IPS-15b (cell line): ENCODE results near the gene CD300LG.
"Not testable (repeated sequence)": the region's sequence is repeated elsewhere in the genome, so short reads cannot be mapped to it uniquely, and the experiment has no call there.

Source experiments
- H3K27me3 ChIP-seq: one replicate; pipeline ENCODE4 v1.6.1; 2013; ENCODE audit warnings: low read length; ENCODE audit not compliant: control insufficient read depth, insufficient read depth
- H3K36me3 ChIP-seq: one replicate; pipeline ENCODE4 v1.6.1; 2013; ENCODE audit warnings: low read length; ENCODE audit not compliant: control insufficient read depth, insufficient read depth
- H3K4me1 ChIP-seq: one replicate; pipeline ENCODE4 v1.6.1; 2013; ENCODE audit warnings: mild to moderate bottlenecking, low read length; ENCODE audit not compliant: control insufficient read depth, insufficient read depth
- H3K4me3 ChIP-seq: one replicate; pipeline ENCODE4 v1.5.1; 2013; ENCODE audit warnings: low read depth, low read length
- H3K9ac ChIP-seq: one replicate; pipeline ENCODE4 v1.6.1; 2013; ENCODE audit warnings: low read depth, mild to moderate bottlenecking, low read length
- H3K9me3 ChIP-seq: one replicate; pipeline ENCODE4 v1.6.1; 2013; ENCODE audit warnings: mild to moderate bottlenecking, low read length; ENCODE audit not compliant: control insufficient read depth, insufficient read depth

CD300LG gene

DNA sequence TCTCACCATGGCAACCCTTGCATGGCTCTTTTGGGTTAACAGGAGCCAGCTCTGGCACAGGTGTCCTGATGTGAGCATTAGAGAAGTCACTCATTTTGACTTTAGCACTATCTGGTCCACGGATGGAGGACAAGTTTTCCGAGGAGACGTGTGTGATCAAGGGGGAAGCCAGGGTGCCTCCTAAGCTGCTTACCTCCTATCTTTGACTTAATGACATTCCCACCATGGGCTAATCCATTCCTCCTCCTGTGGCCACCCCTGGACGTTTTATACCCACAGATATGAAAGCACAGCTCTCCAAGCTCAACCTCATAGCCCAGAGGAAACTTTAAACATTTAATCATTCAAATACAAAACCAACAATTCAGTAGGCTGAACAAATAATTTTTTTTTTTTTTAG lies 41.6 kb downstream of the CD300LG start:
- Histone ChIP-seq H3K4me1 (peaks cover 11% of the 10 kb centered on the region), H3K4me3 (no peak overlapping the region), H3K27me3 (no peaks in the 10 kb centered on the region), H3K36me3 (no peaks in the 10 kb centered on the region), H3K9me3 (no peaks in the 10 kb centered on the region), H3K9ac (no peak overlapping the region)

DNA sequence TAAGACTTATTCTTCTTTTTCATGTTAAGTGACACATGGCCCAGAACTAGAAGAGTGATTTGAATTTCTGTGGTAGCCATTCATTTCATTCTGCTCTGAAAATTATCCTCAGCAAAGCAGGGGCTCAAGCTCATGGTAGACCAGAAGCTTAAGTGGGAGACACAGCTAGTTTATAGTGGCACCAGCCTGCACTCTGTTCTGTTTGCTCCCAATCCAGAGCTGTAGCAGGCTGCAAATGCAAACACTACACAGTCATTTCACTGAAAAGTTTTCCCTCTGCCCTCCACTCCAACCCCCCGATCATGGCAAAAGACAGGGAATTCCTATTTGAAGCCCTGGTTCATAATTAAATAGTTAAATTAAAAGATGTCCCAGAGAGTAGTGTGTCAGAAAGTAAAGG lies 43.3 kb downstream of the CD300LG start:
- no peaks in the 10 kb centered on the region for H3K27me3 ChIP-seq
- no peaks in the 10 kb centered on the region for H3K36me3 ChIP-seq
- H3K4me1 ChIP-seq, result peaks cover 11% of the 10 kb centered on the region
- H3K9ac ChIP-seq, result no peak overlapping the region
- H3K4me3 ChIP-seq, result no peak overlapping the region
- H3K9me3 ChIP-seq, result no peaks in the 10 kb centered on the region

DNA sequence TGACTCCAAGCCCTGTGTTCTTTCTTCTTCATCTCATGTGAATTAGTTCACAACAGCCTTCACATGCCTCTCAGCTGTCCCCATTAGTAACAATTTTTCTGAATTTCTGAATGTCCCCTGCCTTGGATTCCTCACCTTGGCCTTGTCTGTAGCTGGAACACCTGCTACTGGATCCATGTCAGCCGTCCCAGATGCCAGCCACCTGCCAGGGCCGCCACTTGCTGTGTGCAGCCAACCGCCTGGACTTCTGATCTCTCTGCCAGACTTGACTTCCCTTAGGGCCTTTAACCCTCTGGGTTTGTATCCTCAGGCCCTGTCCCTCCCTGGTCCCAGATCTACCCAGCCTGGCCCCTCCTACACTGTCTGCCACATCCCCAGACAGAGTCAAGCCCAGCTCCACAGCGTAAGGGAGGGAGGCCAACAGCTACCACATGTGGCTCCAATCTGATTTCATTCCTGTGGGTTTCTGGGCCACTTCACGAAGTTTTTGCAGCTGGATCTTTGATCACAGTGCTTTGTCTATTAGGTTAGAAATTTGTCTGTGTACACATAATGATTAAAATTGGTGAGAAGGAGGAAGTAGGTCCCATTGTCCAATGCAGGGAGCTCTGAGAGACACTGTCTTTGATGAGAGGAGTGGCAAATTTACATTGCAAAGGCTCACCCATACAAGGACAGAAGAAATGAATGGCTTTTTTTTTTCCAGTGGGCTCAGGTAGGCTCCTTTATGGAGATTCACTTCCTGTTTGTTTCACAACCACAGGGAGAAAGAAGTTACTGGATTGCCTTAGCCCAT lies 45.1 kb downstream of the CD300LG start:
- Histone ChIP-seq H3K9me3 (no peaks in the 10 kb centered on the region), H3K9ac (no peak overlapping the region), H3K36me3 (no peaks in the 10 kb centered on the region), H3K4me3 (no peak overlapping the region), H3K27me3 (no peaks in the 10 kb centered on the region), H3K4me1 (peaks cover 11% of the 10 kb centered on the region)

DNA sequence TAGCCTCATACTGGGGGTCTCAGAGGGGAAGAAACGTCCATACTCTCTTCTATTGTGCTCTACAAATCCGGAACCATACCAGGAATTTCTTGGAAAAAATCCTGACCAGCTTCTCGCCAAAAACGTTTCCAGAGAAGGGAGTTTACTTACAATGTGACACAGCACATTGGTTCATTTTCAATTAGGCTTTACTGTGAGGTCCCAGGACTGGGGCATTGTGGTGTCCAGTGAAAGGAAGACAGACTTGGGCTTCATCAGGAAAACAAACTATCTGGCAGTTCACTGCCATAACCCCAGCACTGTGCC lies 45.6 kb downstream of the CD300LG start:
- Histone ChIP-seq H3K9ac (no peak overlapping the region), H3K27me3 (no peaks in the 10 kb centered on the region), H3K4me3 (no peak overlapping the region), H3K9me3 (no peaks in the 10 kb centered on the region), H3K4me1 (peaks cover 11% of the 10 kb centered on the region), H3K36me3 (no peaks in the 10 kb centered on the region)

DNA sequence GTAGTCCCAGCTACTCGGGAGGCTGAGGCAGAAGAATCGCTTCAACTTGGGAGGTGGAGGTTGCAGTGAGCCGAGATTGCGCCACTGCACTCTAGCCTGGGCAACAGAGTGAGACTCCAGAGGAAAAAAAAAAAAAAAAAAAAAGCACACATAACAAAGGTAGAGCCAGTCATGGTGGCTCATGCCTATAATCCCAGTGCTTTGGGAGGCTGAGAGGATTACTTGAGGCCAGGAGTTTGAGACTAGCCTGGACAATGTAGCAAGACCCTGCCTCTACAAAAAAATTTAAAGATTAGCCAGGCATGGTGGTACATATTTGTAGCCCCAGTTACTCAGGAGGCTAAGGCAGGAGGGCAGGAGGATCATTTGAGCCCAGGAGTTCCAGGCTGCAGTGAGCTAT lies 47.5 kb downstream of the CD300LG start:
- H3K36me3 ChIP-seq, H3K4me3 ChIP-seq, H3K9me3 ChIP-seq, H3K27me3 ChIP-seq, H3K9ac ChIP-seq: not testable (repeated sequence)
- H3K4me1 ChIP-seq, result peaks cover 13% of the 10 kb centered on the region

DNA sequence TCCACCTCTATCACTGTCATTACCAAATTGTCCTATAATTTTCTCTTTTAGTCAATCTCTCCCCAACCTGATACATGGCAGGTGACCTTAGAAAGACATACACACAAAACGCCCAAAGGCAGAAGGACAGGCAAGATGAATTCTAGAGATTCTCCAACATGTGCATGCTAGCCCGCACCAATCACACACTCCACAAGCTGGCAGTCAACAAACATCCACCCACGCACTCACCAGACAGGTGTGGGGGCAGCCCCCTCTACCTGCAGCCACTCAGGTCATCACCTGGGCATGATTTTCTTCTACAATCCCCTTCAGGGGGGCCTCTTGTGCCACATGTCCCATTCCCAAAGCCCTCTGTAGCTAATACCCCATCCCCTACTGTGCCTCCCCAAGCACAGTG lies 50.9 kb downstream of the CD300LG start:
- peaks cover 15% of the 10 kb centered on the region for H3K4me1 ChIP-seq
- H3K9me3 ChIP-seq, result no peaks in the 10 kb centered on the region
- peaks cover 3% of the 10 kb centered on the region for H3K36me3 ChIP-seq
- H3K27me3 ChIP-seq, result peaks cover 12% of the 10 kb centered on the region
- H3K9ac ChIP-seq, result no peak overlapping the region
- no peak overlapping the region for H3K4me3 ChIP-seq

DNA sequence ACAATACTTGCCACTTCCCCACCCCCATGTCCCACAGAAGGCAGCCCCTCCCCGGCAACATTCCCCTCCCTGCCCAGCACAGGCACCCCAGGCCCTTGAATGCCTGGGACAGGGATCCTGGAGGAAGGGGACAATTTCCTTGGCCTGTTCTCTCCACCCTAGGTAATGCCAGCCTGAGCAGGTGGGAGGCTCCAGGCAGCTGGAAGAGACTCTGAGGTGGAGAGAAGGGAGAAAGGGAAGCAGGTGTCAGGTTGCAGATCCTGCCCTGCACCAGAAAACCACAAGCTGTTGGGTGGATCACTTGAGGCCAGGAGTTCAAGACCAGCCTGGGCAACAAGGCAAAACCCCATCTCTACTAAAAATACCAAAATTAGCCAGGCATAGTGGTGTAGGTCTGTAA lies 51.5 kb downstream of the CD300LG start:
- H3K9ac ChIP-seq, result no peak overlapping the region
- H3K27me3 ChIP-seq, result peaks cover 12% of the 10 kb centered on the region
- H3K36me3 ChIP-seq, result peaks cover 3% of the 10 kb centered on the region

DNA sequence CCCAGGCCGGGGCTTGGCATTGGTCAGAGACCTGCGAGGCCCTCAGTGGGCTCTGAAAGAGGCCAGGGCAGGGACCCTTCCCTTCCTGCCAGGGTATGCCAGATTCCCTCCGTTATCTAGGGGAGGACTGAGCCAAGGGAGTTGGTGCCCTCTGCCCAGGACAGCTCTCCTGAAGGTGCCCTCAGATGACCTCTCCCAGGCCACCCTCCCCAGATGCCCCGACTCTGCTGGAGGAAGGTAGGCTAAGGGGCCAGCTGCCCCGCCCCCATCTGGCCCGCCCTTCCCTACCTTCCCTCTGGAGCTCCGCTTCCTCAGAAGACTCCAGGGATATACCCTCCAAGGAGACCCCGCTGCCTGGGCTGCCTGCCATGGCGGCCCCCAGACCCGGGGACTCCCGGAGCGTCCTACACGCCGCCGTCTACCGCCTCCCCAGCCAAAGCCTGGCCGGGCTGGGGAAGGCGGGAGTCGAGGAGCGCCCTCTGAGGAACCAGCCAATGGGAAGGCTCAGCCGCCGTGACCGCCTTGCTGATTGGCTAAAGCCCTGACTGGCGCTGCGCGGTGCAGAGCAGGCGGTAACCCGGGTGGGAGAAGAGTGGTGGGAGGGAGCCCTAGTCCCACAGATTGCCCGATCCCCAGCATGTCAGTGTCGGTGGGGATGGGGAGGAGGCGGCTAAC lies 53.3 kb downstream of the CD300LG start:
- Histone ChIP-seq H3K27me3 (peaks cover 30% of the 10 kb centered on the region), H3K4me3 (peak overlapping the region; percentile 66), H3K4me1 (peaks cover 17% of the 10 kb centered on the region), H3K36me3 (peaks cover 3% of the 10 kb centered on the region), H3K9me3 (no peaks in the 10 kb centered on the region), H3K9ac (no peak overlapping the region)

More for the DNA sequence above, 51.5 kb downstream of the CD300LG start:
- peaks cover 11% of the 10 kb centered on the region for H3K4me1 ChIP-seq
- H3K9me3 ChIP-seq, result no peaks in the 10 kb centered on the region
- H3K4me3 ChIP-seq, result no peak overlapping the region

DNA sequence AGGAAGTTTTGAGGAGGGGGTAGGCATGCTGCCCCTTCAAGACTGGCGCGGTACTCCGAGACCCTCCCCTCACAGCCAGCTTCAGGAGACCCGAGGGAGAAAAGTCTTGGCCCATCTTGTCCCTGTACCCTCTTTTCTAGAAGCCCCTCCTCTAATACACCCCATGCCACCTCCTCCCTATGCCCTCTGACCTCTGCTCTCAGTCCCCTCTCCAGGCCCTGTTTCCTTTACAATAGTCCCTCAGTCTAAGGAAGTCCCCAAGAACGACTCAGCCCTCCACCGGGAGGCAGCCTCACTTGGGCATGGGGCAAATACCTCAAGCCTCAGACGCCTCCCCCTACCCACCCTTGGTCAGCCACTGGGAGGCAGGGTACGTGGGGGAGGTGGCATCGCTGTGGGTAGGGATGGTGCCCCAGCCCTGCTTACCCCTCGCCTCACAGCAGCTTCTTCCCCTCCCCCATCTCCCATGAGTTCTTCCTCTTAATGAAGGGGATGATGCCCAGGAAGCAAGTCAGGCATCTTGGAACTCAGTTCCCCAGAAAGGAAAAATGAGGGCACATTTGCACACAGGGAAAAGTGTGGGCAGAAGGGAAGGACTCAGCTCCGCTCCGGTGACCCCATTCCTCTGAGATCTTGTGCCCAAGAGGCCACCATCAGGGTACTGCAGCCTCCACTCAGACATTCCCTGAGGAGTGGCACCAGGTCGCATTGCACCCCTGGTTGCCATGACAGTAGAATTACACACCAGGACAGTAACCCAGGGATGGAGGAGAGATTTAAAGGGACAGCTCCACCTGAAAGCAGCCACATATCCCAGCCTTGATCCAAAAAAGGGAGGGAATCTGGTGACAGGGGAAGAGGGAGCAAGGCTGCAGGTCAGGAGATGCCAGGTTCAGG lies 54.1 kb downstream of the CD300LG start:
- peak overlapping the region; percentile 66 for H3K4me3 ChIP-seq
- peaks cover 24% of the 10 kb centered on the region for H3K4me1 ChIP-seq
- H3K9me3 ChIP-seq, result no peaks in the 10 kb centered on the region
- H3K36me3 ChIP-seq, result peaks cover 3% of the 10 kb centered on the region
- H3K9ac ChIP-seq, result no peak overlapping the region
- peaks cover 37% of the 10 kb centered on the region for H3K27me3 ChIP-seq

DNA sequence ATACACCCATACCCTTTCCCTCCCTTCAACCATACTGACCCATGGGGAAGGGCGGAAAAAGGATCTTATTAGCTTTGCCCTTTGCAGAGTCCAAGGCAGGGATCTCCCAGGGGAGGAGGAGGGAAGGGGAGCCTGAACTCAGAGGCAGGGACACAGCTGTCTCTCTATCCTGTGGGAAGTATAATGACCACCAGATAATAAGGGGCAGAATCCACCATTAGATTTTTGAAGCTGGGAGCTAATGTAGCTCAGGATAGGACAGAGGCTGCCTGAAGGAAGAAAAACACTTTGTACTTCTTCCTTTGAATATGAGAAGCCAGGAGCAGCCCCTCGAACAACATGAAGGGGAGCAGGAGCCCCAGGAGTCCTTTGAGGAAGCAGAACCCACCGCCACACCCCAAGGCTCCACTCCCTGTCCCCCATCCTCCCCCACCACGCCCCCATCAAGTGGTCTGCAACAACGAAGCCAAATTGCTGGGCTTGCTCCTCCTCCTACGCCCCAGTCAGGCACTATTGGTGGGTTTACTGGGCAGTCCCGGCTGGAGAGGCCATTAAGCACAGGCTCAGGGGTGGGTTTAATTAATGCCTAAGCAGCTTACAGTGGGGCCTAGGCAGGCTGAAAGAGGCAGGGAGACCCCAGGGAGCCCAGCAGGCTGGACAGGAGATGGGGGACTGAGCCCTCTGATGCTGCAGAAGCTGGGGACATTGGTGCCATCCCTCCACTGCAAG lies 55.0 kb downstream of the CD300LG start:
- Histone ChIP-seq H3K4me3 (no peak overlapping the region), H3K27me3 (peaks cover 41% of the 10 kb centered on the region), H3K9ac (no peak overlapping the region), H3K9me3 (no peaks in the 10 kb centered on the region), H3K4me1 (peaks cover 24% of the 10 kb centered on the region), H3K36me3 (peaks cover 3% of the 10 kb centered on the region)

DNA sequence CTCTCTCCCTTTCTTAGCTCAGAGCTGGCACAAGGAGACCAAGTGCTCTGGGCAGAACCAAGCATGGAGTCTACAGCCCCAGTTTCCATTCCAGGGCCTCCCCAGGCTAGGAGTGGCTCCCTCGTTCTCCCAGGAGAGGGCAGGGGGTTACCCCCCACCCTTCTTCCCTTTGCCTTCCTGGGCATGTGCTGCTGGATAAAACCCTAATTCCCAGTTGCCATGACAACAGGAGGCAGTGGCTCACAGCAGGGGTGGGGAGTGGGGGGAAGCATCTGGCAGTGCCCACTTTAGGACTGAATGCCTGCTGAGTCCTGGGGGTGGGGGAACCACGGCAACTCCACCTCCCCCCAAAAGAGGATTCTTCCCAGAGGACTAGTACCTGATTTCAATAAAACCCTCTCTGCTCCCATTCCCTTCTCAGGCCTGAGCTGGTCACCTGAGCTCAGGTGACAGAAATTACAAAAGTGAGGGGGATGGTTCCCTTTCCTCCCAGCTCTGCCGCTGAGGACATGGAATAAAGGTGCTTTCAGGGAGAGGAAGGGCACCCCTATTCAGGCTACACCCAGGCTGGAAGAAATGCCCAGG lies 58.5 kb downstream of the CD300LG start:
- Histone ChIP-seq H3K27me3 (peaks cover 59% of the 10 kb centered on the region), H3K9me3 (no peaks in the 10 kb centered on the region), H3K9ac (no peak overlapping the region), H3K4me1 (peaks cover 21% of the 10 kb centered on the region), H3K36me3 (no peaks in the 10 kb centered on the region), H3K4me3 (peak overlapping the region; percentile 85)
